G401.6 (cell line): Measurements from ENCODE around the gene RETREG2.
"Not testable (repeated sequence)": the region's sequence is repeated elsewhere in the genome, so short reads cannot be mapped to it uniquely, and the experiment has no call there.

Source experiments
- FAIRE-seq: peaks from 2 replicates; lab custom pipeline; 2012; peaks lifted over from hg19 to GRCh38; lab: Jason Lieb, UNC

RETREG2 gene

DNA sequence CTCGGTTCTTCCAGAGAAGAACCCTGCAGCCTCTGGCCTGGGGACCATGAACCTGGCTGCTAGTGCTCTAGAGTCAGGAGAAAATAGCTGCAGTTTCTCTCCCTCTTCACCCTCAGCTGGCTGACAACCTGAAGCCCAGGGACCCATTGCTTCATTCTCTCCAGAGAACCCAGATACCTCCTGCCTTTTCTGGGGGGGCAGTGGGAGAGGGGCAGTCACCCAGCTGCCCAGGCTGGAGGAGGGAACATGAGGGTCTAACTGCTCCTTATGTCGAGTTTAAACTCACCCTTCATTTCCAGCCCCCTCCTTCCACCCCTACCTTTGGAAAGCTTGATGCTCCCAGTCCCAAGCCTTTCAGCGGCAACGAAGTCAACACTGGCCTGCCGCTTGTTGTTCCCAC is 20.9 kb downstream of the RETREG2 start:
- no peak for FAIRE-seq

DNA sequence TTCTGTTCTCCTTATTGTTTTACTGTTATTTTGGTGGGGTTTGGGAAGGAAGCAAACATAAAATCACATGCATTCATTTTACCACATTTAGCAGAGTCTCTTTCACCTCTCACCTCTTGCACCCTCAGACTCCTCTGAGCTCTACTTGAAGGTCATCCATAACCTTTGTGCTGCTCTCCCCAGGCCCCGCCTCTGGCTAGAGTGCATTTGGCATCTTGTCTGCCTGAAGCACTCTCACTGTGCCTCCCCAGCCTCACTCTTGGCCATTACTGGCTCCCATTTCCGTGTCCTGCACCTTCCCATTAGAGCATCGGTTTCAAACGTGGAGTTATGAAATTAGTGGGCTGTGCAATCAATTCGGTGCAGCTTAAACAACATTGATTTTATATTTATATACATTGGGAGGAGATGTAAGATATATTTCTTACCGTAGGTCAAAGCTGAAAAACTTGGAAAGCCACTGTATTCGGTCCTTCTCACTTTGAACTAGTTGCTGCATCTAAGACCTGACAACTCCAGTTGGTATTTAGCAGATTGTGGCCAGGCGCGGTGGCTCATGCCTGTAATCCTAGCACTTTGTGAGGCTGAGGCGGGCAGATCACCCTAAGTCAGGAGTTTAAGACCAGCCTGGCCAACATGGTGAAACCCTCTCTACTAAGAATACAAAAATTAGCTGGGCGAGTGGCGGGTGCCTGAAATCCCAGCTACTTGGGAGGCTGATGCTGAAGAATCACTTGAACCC is 21.6 kb downstream of the RETREG2 start:
- no peak for FAIRE-seq

DNA sequence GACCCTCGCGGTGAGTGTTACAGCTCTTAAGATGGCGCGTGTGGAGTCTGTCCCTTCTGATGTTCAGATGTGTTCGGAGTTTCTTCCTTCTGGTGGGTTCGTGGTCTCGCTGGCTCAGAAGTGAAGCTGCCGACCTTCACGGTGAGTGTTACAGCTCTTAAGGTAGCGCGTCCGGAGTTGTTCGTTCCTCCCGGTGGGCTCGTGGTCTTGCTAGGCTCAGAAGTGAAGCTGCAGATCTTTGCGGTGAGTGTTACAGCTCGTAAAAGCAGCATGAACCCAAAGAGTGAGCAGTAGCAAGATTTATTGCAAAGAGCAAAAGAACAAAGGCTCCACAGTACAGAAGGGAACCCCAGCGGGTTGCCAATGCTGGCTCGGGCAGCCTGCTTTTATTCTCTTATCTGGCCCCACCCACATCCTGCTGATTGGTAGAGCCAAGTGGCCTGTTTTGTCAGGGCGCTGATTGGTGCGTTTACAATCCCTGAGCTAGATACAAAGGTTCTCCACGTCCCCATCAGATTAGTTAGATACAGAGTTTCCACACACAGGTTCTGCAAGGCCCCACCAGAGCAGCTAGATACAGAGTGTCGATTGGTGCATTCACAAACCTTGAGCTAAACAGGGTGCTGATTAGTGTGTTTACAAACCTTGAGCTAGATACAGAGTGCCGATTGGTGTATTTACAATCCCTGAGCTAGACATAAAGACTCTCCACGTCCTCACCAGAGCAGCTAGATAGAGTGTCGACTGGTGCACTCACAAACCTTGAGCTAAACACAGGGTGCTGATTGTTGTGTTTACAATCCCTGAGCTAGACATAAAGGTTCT is 22.6 kb downstream of the RETREG2 start:
- not testable (repeated sequence) for FAIRE-seq

DNA sequence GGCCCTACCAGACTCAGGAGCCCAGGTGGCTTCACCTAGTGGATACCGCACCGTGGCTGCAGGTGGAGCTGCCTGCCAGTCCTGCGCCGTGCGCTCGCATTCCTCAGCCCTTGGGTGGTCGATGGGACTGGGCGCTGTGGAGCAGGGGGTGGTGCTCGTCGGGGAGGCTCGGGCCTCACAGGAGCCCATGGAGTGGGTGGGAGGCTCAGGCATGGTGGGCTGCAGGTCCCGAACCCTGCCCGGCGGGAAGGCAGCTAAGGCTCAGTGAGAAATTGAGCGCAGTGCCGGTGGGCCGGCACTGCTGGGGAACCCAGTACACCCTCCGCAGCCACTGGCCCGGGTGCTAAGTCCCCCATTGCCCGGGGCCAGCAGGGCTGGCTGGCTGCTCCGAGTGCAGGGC is 23.3 kb downstream of the RETREG2 start:
- FAIRE-seq = not testable (repeated sequence)

DNA sequence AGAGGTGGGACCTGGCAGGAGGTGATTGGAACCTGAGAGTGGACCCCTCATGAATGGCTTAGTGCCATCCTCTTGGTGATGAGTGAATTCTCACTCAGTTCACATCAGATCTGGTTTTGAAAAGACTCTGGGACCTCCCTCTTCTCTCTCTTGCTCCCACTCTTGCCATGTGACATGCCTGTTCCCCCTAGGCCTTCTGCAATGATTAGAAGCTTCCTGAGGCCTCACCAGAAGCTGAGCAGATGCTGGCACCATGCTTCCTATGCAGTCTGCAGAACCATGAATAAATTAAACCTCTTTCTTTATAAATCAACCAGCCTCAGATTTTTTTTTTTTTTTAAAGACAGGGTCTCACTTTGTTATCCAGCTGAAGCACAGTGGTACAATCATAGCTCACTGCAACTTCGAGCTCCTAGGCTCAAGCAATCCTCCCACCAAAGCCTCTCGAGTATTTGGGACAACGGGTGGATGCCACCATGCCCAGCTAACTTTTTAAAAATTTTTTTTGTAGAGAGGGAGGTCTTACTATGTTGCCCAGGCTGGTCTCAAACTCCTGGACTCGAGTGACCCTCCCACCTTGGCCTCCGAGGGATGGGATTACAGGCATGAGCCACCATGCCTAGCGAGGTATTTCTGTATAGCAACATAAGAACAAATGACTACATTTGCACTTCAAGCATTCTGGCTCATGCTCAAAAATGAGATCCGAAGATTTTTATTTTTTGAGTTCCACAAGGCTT is 26.5 kb downstream of the RETREG2 start:
- no peak for FAIRE-seq

DNA sequence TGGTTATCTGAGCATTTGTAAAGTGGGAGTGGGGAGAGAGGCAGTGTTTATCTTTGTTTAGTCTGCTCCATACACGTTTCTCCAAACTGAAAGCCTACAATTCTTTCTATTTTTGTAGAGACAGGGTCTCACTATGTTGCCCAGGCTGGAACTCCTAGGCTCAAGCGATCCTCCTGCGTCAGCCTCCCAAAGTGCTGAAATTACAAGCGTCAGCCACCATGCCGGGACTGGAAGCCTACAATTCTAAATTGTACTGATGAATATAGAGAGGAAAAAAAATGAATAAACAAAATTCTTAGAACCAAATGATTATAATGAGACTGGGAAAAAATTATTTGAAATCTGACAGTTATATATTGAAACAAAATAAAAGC is 27.1 kb downstream of the RETREG2 start:
- FAIRE-seq = no peak

DNA sequence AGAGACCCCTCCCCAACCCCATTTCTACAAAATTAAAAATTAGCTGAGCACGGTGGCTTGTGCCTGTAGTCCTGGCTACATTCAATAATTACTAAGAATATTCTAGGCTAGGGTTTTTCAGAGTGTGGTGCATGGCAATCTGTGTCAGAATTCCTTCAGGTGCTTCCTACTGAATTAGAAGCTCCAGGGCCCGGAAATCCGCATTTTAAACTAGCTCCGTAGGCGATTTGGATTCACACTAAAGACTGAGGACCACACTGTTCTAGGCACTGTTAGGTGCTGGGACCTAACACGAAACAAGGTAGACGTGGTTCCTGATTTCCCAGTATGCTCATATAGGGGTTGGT is 27.9 kb downstream of the RETREG2 start:
- FAIRE-seq = no peak

DNA sequence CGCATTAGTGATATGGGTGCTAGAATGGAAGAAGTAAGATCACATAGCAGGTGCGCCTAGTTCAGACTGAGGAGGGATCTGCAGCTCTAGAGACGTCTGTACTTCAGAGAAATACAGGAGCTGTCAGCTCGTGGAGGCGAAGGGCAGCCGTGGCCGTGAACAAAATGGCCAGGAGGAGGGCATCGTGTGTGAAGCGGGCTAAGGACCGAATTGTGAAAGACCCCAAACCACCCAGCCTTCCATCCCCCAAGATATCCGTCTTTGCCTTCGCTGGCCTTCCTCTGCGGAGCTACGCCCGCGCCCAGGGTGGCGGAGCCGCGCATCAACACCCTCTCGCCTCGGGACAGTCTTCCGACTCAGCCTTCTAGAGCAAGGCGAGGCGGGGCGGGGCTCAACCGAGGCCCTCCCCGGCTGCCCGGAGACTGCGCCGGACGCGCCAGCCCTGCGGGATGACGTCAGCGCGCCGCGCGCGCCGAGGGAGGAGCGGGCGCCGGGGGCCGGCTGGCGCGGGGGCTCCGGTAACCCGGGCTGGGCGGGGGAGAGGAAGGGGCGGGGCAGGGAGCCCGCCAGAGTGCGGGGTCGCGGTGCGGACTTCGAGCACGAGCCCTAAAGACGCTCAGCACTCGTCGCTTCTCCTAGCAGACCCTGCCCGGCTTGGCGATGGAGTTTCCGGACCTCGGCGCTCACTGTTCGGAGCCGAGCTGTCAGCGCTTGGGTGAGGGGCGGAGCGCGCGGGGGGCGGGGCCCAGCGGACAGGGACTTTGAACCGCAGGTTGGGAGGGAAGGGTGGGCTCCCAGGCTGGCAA is 28.5 kb downstream of the RETREG2 start, which contains the start of gene ZFAND2B:
ZFAND2B (plus strand) TSS at position 455 of the 806 bp plus-strand sequence; CDS start at position 661, 206 bp downstream.
- no peak for FAIRE-seq

DNA sequence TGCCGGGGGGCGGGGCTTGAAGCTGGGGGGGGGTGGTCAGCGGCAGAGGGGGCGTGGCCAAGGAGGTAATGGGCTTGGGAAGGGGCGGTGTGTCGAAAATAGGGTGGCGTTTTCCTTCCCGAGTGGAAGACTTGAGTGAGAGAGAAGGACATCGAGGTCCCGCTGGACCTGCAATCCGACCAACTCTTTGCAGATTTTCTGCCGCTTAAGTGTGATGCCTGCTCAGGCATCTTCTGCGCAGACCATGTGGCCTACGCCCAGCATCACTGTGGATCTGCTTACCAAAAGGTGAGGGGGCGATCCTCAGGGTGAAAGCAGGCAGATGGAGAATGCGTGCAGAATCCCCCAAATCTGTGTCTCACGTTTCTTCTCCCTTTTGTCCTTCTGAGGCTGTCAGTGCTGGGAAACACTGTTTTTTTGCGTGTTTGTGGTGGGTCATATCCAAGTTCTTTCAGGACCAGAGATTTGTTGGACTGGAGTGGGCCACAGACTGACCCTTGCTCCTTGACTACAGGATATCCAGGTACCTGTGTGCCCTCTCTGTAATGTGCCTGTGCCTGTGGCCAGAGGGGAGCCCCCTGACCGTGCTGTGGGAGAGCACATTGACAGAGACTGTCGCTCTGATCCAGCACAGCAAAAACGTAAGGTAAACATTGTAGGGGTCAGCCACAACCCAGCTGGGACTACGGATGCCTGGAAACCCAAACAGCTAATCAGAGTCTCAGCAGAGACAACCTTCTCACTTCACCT is 29.2 kb downstream of the RETREG2 start:
- FAIRE-seq = no peak

DNA sequence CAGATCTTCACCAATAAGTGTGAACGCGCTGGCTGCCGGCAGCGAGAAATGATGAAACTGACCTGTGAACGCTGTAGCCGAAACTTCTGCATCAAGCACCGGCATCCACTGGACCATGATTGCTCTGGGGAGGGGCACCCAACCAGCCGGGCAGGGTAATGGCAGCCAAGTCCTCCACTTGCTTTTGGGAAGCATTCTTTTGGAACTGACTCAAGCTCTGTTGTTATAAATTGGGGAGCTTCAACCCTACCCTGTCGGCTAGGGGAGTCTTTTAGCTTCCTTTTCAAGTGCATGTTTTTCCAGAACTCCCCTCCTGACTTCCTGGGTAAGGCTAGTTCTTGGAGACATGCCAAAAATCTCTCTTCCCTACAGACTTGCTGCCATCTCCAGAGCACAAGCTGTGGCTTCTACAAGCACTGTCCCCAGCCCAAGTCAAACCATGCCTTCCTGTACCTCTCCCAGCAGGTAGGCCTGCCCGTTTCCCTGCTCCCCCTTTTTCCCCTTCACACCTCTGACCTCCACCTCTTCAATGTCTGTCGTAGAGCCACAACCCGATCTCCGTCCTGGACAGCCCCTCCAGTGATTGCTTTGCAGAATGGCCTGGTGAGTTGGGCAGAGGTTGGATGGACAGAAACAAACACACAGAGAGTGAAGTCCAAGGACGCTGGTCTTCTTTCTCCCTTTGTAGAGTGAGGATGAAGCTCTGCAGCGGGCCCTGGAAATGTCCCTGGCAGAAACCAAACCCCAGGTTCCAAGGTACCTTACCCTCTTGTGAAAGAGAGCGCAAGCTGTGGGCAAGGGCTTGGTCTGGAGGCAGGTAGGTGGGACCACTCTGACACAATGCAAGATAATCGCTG is 30.0 kb downstream of the RETREG2 start:
- no peak for FAIRE-seq

DNA sequence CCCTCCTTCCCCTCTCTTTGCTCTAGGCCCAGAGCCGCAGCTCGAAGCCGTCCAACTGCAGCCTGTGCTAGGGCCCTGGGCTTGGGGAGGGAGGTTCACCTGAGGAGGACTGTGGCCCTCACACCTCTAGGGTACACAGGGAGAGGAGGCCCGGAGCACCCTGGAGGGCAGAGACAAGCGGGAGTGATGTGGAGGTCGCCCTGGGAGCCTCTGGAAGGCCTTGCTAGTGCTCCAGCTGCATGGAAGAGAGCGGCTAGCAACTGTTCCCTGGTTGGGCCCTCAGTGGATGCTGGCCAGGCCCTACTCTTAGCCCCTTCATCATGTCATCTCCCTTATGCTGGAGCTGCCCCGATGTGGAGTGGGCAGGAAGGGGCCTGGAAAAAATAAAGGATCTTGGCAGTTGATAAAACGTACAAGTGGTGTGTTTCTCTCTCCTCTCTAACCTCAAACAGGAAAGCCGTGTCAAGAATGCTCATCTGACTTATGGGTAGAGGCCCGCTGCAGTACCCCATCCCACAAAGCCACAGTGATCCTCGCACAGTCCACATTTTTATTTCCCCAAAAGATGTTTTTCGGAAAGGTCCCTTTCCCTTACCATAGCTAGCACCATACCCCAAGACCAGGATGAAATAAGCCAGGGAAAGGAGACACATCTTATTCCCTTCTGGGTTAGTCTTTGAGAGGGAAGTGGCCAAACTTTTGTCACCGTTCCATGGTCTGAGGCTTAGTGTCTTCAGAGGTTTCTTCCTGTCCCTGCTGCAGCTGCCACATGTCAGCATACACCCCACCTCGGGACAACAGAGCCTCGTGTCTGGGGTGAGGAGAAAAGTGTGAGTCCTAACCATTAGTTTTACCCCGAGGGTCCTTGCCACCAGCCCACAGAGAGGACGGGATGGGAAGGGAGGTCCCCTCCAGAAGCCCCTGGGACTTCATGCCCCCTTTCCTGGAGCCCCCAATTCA is 31.4 kb downstream of the RETREG2 start:
- FAIRE-seq = no peak

DNA sequence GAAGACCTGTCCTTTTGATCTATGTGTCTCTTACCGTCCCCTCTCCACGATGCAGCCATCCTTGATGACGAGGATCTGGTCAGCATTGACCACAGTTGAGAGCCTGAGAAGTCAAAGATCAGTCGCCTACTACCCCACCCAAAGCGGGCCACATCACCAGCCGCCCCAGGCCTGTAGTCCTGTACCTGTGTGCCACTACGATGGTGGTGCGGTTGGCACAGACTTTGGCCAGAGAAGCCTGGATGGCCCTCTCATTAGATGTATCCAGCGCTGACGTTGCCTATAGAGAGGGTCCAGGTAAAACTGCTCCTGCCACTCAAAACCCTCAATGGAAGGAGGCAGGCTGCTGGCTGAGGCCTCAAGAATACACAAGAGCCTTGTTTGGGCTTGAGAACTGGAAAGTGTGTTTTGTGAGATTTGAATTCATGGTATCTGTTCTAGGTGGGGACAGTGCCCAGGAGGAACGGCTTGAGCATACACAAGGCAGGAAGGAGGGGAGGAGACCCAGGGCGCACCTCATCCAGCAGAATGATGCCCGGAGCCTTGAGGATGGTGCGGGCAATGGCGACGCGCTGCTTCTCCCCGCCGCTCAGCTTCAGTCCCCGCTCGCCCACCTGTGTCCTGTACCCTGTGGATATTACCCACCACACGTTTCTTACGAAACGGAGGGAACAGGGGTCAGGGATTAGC is 32.3 kb downstream of the RETREG2 start:
- no peak for FAIRE-seq

DNA sequence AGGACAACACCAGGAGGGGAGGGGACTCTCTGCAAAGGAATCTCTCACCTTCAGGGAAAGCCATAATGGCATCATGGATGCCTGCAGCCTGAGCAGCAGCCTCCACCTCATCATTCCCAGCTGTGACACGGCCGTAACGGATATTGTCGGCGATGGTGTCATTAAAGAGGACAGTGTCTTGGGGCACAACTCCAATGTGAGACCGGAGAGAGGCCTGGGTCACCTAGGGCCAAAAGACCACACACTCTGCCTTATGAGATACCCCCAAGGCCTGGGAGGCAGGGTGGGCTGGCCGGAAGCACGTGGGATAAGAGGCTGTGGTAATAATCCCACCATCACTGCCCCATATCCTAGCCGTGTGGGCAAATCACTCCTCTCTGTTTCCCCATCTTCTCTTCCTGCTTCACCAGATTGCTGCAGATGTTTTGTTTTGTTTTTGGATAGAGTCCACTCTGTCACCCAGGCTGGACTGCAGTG is 32.8 kb downstream of the RETREG2 start:
- no peak for FAIRE-seq

DNA sequence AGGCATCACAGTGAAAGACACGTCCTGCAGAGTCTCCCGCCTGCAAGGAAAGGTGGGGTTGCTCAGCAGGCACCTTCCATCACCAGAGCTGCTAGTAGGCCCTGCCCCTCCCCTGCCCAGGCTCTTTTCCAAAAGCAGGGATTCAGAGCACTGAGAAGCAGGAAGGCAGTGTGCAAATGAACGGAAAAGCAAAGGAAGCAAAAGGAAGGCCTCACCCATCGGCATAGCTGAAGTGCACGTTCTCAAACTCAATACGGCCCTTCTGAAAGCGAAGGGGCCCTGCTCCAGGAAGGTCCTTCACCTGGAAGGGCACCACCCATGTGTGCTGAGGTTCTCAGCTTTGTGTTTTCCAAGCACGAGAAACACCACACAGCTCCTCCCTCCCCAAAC is 34.9 kb downstream of the RETREG2 start:
- FAIRE-seq = no peak

DNA sequence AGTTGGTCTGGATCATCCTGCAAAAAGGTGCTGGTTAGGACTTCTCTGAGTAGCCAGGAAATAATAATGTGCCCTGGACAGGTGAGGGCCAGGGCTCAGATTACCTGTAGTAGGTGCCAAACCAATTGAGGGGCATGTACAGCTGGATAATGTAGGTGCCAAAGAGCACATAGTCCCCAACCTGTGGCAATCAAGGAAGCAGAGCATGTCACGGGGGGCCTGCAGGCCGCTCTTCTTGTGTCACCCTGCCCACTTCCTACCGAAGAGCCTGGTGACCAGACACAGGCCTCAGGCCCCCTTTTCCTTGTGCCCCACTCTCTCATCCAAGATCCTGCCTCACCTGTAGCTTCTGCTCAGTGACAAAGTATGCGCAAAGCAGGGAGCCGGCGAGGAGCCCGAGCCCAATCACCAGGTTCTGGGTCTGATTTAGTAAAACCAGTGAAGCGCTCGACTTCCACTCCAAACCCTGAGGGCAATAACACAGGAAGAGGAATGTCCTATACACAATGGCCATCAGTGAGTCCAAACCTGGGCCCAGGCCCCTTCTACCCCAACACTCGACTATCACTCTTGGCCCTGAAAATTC is 35.5 kb downstream of the RETREG2 start:
- FAIRE-seq = no peak

DNA sequence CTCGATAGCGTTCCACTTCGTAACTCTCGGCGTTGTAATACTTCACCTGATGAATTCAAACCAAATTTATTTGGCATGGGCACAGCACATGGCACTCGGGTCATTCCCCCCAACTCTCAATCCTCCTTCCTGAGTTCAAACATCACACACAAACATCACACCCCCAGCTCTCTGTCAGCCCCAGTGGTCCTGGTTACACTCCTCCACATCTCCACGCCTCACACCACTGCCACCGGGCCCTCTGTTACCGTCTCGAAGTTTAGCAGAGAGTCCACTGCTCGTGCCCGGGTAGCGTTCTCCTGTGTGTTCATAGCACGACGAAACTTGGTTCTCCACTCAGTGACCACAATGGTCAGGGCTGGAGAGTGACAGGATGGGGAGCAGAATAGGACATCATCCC is 36.1 kb downstream of the RETREG2 start:
- no peak for FAIRE-seq

DNA sequence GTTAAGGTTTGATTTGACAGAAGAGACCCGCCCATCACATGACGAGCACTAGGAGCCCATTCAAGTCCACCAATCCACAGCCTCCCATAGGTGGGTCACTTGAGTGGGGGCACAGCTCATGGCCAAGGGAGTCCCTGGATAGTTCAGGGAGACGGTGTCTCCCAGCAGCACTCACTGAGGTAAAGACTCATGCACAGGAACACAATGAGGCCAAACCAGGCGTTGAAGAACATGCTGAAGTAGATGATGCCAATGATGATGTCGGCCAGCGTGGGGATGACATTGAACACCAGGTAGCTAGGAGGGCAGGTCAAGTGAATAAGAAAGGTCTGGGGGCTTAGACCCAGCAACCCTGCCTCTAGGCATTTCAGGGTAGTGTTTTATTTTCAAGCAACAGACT is 36.7 kb downstream of the RETREG2 start:
- FAIRE-seq = no peak

DNA sequence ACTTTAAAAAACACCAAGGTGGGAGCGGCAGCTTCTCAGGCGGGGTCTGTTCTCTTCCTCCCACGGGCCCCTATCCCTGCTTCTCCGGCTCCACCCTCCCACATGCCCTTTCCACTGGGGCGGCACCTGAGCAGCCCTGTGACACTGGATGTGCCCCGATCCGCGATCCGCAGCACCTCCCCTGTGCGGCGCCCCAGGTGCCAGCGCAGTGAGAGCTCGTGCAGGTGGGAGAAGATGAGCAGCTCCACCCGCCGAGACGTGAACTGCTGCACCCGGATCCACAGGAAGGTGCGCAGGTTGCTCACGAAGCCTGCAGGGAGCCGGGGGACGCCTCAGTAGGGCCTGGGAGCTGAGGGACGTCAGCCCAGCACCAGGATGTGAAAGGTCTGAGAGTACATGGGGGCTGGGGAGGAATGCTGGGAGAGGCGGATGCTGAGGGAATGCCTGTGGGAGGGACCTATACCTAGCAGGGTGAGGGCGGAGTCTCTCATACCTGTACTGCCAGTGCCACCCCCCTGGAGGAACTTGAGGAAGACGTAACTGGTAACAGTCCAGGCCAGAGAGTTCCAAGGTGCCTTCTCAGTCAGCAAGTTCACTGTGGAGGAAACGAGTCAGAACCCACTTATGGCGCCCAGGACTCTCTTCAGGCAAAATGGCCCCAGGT is 37.9 kb downstream of the RETREG2 start:
- no peak for FAIRE-seq
